Measurements from ENCODE around the gene SMYD3.

- TF ChIP-seq CTCF (IDR thresholded peaks at IDR 0.05) (no peak), POLR2A (IDR thresholded peaks at IDR 0.05) (no peak)
Observed at GRCh38 chr1:246068619-246069509, 438.2 kb downstream of the SMYD3 start.
